T-helper 17 cell (primary cell): ENCODE measurements around the gene IQGAP3. TPM values are rescaled to one million over a fixed set of nuclear protein-coding genes. Genes with fewer than 3 reads are reported as not detected.
A peak's percentile ranks its signal among the peaks of the same experiment; 100 is the strongest.

Source experiments
- ATAC-seq: fragments of 150-1000 bp; cut with Tn5 transposase; 2 replicates; pipeline ENCODE4 v1.10.0; 2021; ENCODE audit warnings: mild to moderate bottlenecking, moderate library complexity
- DNase-seq, 3 donors: peaks; one replicate each; pipeline versions ENCODE4 v3.0.0 to v3.0.0-alpha.2; 2020 to 2021
- H3K9me3 ChIP-seq: one replicate; pipeline ENCODE4 v1.7.0; 2013; ENCODE audit warnings: low read length, mild to moderate bottlenecking; ENCODE audit not compliant: control insufficient read depth, poor library complexity, severe bottlenecking
- H3K27ac Mint-ChIP-seq: one replicate; pipeline ENCODE4 v1.8.0; 2022; ENCODE audit warnings: mild to moderate bottlenecking, moderate library complexity, mixed read lengths
- H3K27me3 Mint-ChIP-seq: one replicate; pipeline ENCODE4 v1.8.0; 2022; ENCODE audit warnings: mixed read lengths
- H3K36me3 Mint-ChIP-seq: one replicate; pipeline ENCODE4 v1.8.0; 2022; ENCODE audit warnings: low read depth, mixed read lengths
- H3K4me1 Mint-ChIP-seq: one replicate; pipeline ENCODE4 v1.8.0; 2022; ENCODE audit warnings: mild to moderate bottlenecking, mixed read lengths
- H3K4me3 Mint-ChIP-seq: one replicate; pipeline ENCODE4 v1.8.0; 2022; ENCODE audit warnings: mild to moderate bottlenecking, moderate library complexity, mixed read lengths
- total RNA-seq, 4 donors: library from RNA in 2 of 4; stranded (reverse) in 2 of 4; gene quantifications; one replicate each; pipeline ENCODE4 v1.2.3 and lab custom pipeline; 2022 to 2026

The IQGAP3 gene
- total RNA-seq, 2 donors from 2014 or later = not detected

- H3K27ac Mint-ChIP-seq = peak overlapping the region; percentile 65
- no peak overlapping the region for H3K4me3 Mint-ChIP-seq
- peaks cover 5% of the 10 kb centered on the region for H3K27me3 Mint-ChIP-seq
- DNase-seq = no peak
- ATAC-seq = no peak
- H3K9me3 ChIP-seq = no peaks in the 10 kb centered on the region
- no peaks in the 10 kb centered on the region for H3K36me3 Mint-ChIP-seq
- H3K4me1 Mint-ChIP-seq = peaks cover 30% of the 10 kb centered on the region
Observed at GRCh38 chr1:156523801-156524480, 48.4 kb downstream of the IQGAP3 start.

DNA sequence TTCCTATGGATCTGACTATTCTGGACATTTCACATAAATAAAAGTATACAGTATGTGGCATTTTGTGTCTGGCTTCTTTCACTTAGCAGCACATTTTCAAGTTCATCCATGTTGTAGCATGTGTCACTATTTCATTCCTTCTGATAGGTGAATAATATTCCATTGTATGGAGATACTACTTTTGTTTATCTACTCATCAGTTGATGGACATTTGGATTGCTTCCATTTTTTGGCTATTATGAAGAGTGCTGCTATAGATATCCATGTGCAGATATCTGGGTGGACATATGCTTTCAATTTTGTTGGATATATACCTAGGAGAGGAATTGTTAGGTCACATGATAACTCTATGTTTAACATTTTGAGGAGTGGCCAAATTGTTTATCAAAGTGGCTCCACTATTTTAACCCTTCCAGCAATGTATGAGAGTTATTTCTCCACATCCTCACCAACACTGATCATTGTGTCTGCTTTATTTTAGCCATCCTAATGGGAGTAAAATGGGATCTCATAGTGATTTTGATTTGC lies 49.9 kb downstream of the IQGAP3 start:
- H3K9me3 ChIP-seq = no peaks in the 10 kb centered on the region
- Mint-ChIP-seq H3K27ac (no peak overlapping the region), H3K36me3 (no peaks in the 10 kb centered on the region), H3K4me3 (no peak overlapping the region), H3K27me3 (peaks cover 5% of the 10 kb centered on the region), H3K4me1 (peaks cover 25% of the 10 kb centered on the region)
- ATAC-seq (no peak), DNase-seq (no peak)

DNA sequence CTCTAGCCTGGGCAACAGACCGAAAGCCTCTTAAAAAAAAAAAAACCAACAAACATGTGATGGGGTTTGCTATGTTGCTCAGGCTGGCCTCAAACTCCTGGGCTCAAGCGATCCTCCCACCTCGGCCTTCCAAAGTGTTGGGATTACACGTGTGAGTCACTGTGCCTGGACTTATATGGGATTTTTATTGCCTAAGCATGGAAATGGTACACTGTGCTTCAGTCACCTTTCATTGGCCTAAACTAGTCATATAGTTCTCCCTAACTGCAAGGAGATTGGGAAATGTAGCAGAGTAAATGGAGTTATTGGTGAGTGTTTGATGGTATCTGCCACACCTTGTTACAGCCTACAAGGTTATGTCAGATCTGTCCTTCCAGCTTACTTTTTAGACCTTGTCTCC lies 54.6 kb downstream of the IQGAP3 start:
- Mint-ChIP-seq H3K4me3 (no peak overlapping the region), H3K27ac (no peak overlapping the region), H3K27me3 (no peaks in the 10 kb centered on the region), H3K36me3 (no peaks in the 10 kb centered on the region), H3K4me1 (peaks cover 3% of the 10 kb centered on the region)
- no peak for DNase-seq
- no peak for ATAC-seq
- H3K9me3 ChIP-seq = no peaks in the 10 kb centered on the region

DNA sequence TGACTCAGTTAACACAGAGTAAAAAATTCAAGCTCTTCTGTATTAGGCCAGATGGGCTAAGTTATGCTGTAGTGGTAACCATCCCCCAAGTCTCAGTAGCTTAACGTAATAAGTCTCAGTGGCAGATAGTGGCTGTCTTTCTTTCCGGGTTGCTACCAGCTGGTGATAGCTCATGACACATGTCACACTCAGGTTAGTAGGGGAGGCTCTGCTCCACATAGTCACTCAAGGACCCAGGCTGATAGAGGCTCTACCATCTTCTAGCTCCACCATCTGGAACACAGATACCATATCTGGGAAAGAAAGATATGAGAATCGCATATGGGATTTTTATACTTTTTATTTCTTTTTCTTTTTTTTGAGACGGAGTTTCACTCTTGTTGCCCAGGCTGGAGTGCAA lies 55.5 kb downstream of the IQGAP3 start:
- ATAC-seq (no peak), DNase-seq (no peak)
- H3K27me3 Mint-ChIP-seq = no peaks in the 10 kb centered on the region
- H3K9me3 ChIP-seq = no peaks in the 10 kb centered on the region
- no peak overlapping the region for H3K4me3 Mint-ChIP-seq
- no peak overlapping the region for H3K27ac Mint-ChIP-seq
- H3K4me1 Mint-ChIP-seq = peaks cover 8% of the 10 kb centered on the region
- H3K36me3 Mint-ChIP-seq = no peaks in the 10 kb centered on the region

GRCh38 chr1:156515956-156516355 lies 56.4 kb downstream of the IQGAP3 start:
- H3K4me3 Mint-ChIP-seq = no peak overlapping the region
- H3K27me3 Mint-ChIP-seq = no peaks in the 10 kb centered on the region
- DNase-seq (no peak), ATAC-seq (no peak)
- H3K4me1 Mint-ChIP-seq = peaks cover 10% of the 10 kb centered on the region
- no peaks in the 10 kb centered on the region for H3K9me3 ChIP-seq
- H3K36me3 Mint-ChIP-seq = no peaks in the 10 kb centered on the region
- no peak overlapping the region for H3K27ac Mint-ChIP-seq

GRCh38 chr1:156513185-156513584 lies 59.2 kb downstream of the IQGAP3 start:
- Mint-ChIP-seq H3K4me3 (no peak overlapping the region), H3K4me1 (peaks cover 15% of the 10 kb centered on the region), H3K27me3 (no peaks in the 10 kb centered on the region), H3K36me3 (no peaks in the 10 kb centered on the region), H3K27ac (no peak overlapping the region)
- DNase-seq = no peak
- no peaks in the 10 kb centered on the region for H3K9me3 ChIP-seq
- no peak for ATAC-seq

- H3K36me3 Mint-ChIP-seq = no peaks in the 10 kb centered on the region
- peaks cover 14% of the 10 kb centered on the region for H3K4me1 Mint-ChIP-seq
- H3K9me3 ChIP-seq = no peaks in the 10 kb centered on the region
- no peak overlapping the region for H3K27ac Mint-ChIP-seq
- H3K27me3 Mint-ChIP-seq = no peaks in the 10 kb centered on the region
- no peak overlapping the region for H3K4me3 Mint-ChIP-seq
- ATAC-seq = peak; percentile 16
- no peak for DNase-seq
Observed at GRCh38 chr1:156511644-156512043, 60.7 kb downstream of the IQGAP3 start.

- ATAC-seq (no peak), DNase-seq (no peak)
- Mint-ChIP-seq H3K27me3 (no peaks in the 10 kb centered on the region), H3K27ac (no peak overlapping the region), H3K4me1 (peaks cover 15% of the 10 kb centered on the region), H3K4me3 (no peak overlapping the region), H3K36me3 (no peaks in the 10 kb centered on the region)
- no peaks in the 10 kb centered on the region for H3K9me3 ChIP-seq
Observed at GRCh38 chr1:156510709-156511108, 61.7 kb downstream of the IQGAP3 start.

DNA sequence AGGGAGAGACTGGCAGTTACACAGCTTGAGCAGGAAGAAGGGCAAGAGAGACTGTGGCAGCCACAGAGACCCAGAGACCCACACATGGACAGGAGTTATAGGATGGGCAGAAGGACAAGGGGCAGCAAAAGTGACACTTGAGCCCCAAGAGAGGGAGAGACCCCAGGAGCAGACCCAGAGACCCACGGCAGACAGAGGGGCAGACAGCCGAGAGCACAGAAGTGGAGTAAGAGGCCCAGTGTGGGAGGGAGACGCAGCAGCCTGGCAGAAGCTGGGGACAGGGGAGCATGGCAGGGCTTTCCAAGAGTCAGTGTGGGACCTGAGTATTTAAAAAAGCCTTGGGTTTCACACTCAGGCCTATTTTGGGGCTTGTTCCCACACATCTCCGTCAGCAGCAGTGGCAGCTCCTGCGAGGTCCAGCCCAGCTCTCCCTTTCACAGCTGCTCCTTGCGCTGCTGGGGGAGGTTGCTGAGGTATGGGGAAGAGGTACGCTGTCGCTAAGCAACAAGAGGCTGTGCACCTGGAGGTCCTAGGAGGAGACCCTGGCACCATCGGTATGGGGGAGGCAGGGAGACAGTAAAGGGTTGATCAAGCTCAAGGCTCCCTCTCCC lies 62.8 kb downstream of the IQGAP3 start:
- no peaks in the 10 kb centered on the region for H3K9me3 ChIP-seq
- Mint-ChIP-seq H3K36me3 (no peaks in the 10 kb centered on the region), H3K27me3 (no peaks in the 10 kb centered on the region), H3K4me1 (peaks cover 25% of the 10 kb centered on the region), H3K27ac (peak overlapping the region; percentile 99), H3K4me3 (no peak overlapping the region)
- no peak for DNase-seq
- no peak for ATAC-seq

DNA sequence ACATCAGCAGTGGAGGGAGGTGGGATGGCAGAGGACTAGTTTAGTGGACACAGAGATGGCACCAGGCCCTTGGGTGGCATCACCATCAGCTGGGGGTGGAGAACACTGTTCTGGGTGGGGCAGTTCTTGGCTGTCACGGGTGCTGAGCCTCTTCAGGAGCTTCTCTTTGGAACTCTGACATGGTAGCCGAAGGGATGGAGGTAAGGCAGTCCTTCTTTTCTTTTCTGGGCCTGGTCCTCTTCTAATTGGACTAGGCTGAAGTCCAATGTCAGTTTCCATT lies 63.5 kb downstream of the IQGAP3 start:
- peaks cover 31% of the 10 kb centered on the region for H3K4me1 Mint-ChIP-seq
- H3K27me3 Mint-ChIP-seq = no peaks in the 10 kb centered on the region
- ATAC-seq (no peak), DNase-seq (no peak)
- no peak overlapping the region for H3K4me3 Mint-ChIP-seq
- peak overlapping the region; percentile 99 for H3K27ac Mint-ChIP-seq
- peaks cover under 1% of the 10 kb centered on the region for H3K36me3 Mint-ChIP-seq
- H3K9me3 ChIP-seq = no peaks in the 10 kb centered on the region

GRCh38 chr1:156508205-156508954 lies 64.0 kb downstream of the IQGAP3 start:
- Mint-ChIP-seq H3K4me3 (no peak overlapping the region), H3K36me3 (peaks cover 2% of the 10 kb centered on the region), H3K27ac (peak overlapping the region; percentile 99), H3K27me3 (no peaks in the 10 kb centered on the region), H3K4me1 (peaks cover 35% of the 10 kb centered on the region)
- no peaks in the 10 kb centered on the region for H3K9me3 ChIP-seq
- no peak for ATAC-seq
- DNase-seq = no peak

GRCh38 chr1:156506450-156506849 lies 65.9 kb downstream of the IQGAP3 start:
- ATAC-seq (no peak), DNase-seq (no peak)
- peaks cover 36% of the 10 kb centered on the region for H3K4me1 Mint-ChIP-seq

DNA sequence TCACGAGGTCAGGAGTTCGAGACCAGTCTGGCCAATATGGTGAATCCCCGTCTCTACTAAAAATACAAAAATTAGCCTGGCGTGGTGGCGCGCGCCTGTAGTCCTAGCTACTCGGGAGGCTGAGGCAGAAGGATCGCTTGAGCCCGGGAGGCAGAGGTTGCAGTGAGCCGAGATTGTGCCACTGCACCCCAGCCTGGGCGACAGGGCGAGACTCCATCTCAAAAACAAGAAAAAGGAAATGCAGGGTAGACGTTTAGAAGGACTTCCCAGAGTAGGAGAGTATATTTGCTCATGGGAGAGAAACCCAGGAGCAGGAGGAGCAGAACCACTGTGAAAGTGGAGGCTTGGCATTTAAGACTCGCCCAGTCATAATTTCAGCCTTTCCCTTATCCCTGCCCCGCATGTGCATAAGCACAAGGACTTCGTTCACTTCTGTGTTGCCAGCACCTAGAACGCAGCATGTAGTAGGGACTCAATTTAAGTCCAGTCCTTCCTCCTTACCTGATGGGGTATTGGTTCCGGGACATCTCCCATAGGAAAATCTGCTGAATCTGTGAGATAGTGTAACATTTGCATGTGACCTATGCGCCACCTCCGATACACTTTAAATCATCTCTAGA lies 66.6 kb downstream of the IQGAP3 start:
- H3K4me1 Mint-ChIP-seq = peaks cover 37% of the 10 kb centered on the region
- no peak for ATAC-seq
- H3K27ac Mint-ChIP-seq = peak overlapping the region; percentile 99
- H3K36me3 Mint-ChIP-seq = peaks cover 2% of the 10 kb centered on the region
- H3K4me3 Mint-ChIP-seq = peak overlapping the region; percentile 80
- no peak for DNase-seq
- H3K27me3 Mint-ChIP-seq = no peaks in the 10 kb centered on the region
- no peaks in the 10 kb centered on the region for H3K9me3 ChIP-seq

More at GRCh38 chr1:156506450-156506849, 65.9 kb downstream of the IQGAP3 start:
- H3K4me3 Mint-ChIP-seq = no peak overlapping the region
- no peaks in the 10 kb centered on the region for H3K27me3 Mint-ChIP-seq
- no peaks in the 10 kb centered on the region for H3K9me3 ChIP-seq
- H3K27ac Mint-ChIP-seq = peak overlapping the region; percentile 99
- peaks cover 2% of the 10 kb centered on the region for H3K36me3 Mint-ChIP-seq
